AG10803 (cell line): ENCODE measurements around the gene CDCA4.

Experiments used
- DNase-seq: peaks from one replicate; pipeline ENCODE4 v3.0.0; 2010; ENCODE audit warnings: low read depth
- H3K4me3 ChIP-seq: 2 replicates; pipeline ENCODE4 v1.5.1; 2011; ENCODE audit warnings: mild to moderate bottlenecking, low read length, control low read depth
- CTCF ChIP-seq: conservative IDR thresholded peaks from 2 replicates; pipeline ENCODE4 v1.5.1; 2011; ENCODE audit warnings: mild to moderate bottlenecking, low read length, control low read depth, inconsistent platforms

Gene CDCA4

GRCh38 chr14:104992501-104992900, 28.4 kb downstream of the CDCA4 start:
- DNase-seq: no peak
- no peak for TF ChIP-seq CTCF
- H3K4me3 ChIP-seq: no peak overlapping the region

GRCh38 chr14:104991896-104992230, 29.0 kb downstream of the CDCA4 start:
- TF ChIP-seq CTCF: no peak

GRCh38 chr14:104989951-104990303, 31.0 kb downstream of the CDCA4 start:
- H3K4me3 ChIP-seq: no peak overlapping the region
- no peak for DNase-seq
- TF ChIP-seq CTCF: no peak

More at GRCh38 chr14:104991896-104992230, 29.0 kb downstream of the CDCA4 start:
- no peak overlapping the region for H3K4me3 ChIP-seq
- no peak for DNase-seq

GRCh38 chr14:104989236-104989950, 31.5 kb downstream of the CDCA4 start:
- H3K4me3 ChIP-seq: no peak overlapping the region
- no peak for TF ChIP-seq CTCF
- no peak for DNase-seq

- H3K4me3 ChIP-seq: peak overlapping the region; percentile 69
- no peak for DNase-seq
- no peak for TF ChIP-seq CTCF
Observed at GRCh38 chr14:104986487-104987164, 34.3 kb downstream of the CDCA4 start.

GRCh38 chr14:104985675-104986486, 35.0 kb downstream of the CDCA4 start, which contains the start of gene CLBA1:
Gene CLBA1 (plus strand): TSS chr14:104985788. CDS start chr14:104986432, 644 bp downstream.
- no peak for TF ChIP-seq CTCF
- DNase-seq: peak; percentile 87
- peak within 1 kb of the TSS; percentile 69 for H3K4me3 ChIP-seq
